H9 (cell line): ENCODE results near the gene KCNK16. TPM values are rescaled to one million over a fixed set of nuclear protein-coding genes. Genes with fewer than 3 reads are reported as not detected.

Experiments used
- DNase-seq: peaks from one replicate; pipeline ENCODE4 v3.0.0-alpha.2; 2017
- H2AFZ ChIP-seq: one replicate; pipeline ENCODE4 v1.6.1; 2013; ENCODE audit warnings: mild to moderate bottlenecking, low read length, control low read depth, moderate library complexity
- H2AK5ac ChIP-seq: 2 replicates; pipeline ENCODE4 v1.6.1; 2013; ENCODE audit warnings: low read length, control low read depth, mixed read lengths; ENCODE audit not compliant: insufficient read length
- H2BK120ac ChIP-seq: one replicate; pipeline ENCODE4 v1.6.1; 2013; ENCODE audit warnings: low read depth, mild to moderate bottlenecking, low read length, control low read depth, inconsistent platforms; ENCODE audit not compliant: poor library complexity, severe bottlenecking
- H2BK12ac ChIP-seq: 2 replicates; pipeline ENCODE4 v1.6.1; 2013; ENCODE audit warnings: low read length, control low read depth, mixed read lengths, low read depth; ENCODE audit not compliant: insufficient read length
- H2BK15ac ChIP-seq: 2 replicates; pipeline ENCODE4 v1.6.1; 2013; ENCODE audit warnings: low read depth, low read length, control low read depth
- H2BK20ac ChIP-seq: one replicate; pipeline ENCODE4 v1.6.1; 2013; ENCODE audit warnings: low read depth, mild to moderate bottlenecking, low read length, control low read depth, inconsistent platforms; ENCODE audit not compliant: poor library complexity, severe bottlenecking
- H2BK5ac ChIP-seq: 2 replicates; pipeline ENCODE4 v1.6.1; 2013; ENCODE audit warnings: low read length, control low read depth, mixed read lengths; ENCODE audit not compliant: insufficient read length
- H3K14ac ChIP-seq: 2 replicates; pipeline ENCODE4 v1.6.1; 2013; ENCODE audit warnings: low read length, control low read depth; ENCODE audit not compliant: insufficient read depth
- H3K18ac ChIP-seq: 2 replicates; pipeline ENCODE4 v1.6.1; 2013; ENCODE audit warnings: low read depth, mild to moderate bottlenecking, mixed read lengths, low read length, control low read depth; ENCODE audit not compliant: insufficient read length
- H3K23ac ChIP-seq: 2 replicates; pipeline ENCODE4 v1.6.1; 2013; ENCODE audit warnings: low read length, control low read depth, mixed read lengths, low read depth; ENCODE audit not compliant: insufficient read length
- H3K23me2 ChIP-seq: 2 replicates; pipeline ENCODE4 v1.6.1; 2013; ENCODE audit warnings: low read depth, mild to moderate bottlenecking, mixed read lengths, low read length, control low read depth; ENCODE audit not compliant: insufficient read length, poor library complexity, severe bottlenecking
- H3K27ac ChIP-seq: 2 replicates; pipeline ENCODE4 v1.5.1; 2013; ENCODE audit warnings: low read length, control low read depth, mixed read lengths, low read depth; ENCODE audit not compliant: insufficient read length
- H3K27me3 ChIP-seq: 2 replicates; pipeline ENCODE4 v1.6.1; 2013; ENCODE audit warnings: low read length, control low read depth, inconsistent platforms; ENCODE audit not compliant: insufficient read depth
- H3K4ac ChIP-seq: 2 replicates; pipeline ENCODE4 v1.6.1; 2013; ENCODE audit warnings: low read depth, mild to moderate bottlenecking, control low read depth, inconsistent platforms, low read length, moderate library complexity
- H3K4me1 ChIP-seq: 2 replicates; pipeline ENCODE4 v1.6.1; 2013; ENCODE audit warnings: low read length, control low read depth, inconsistent platforms; ENCODE audit not compliant: insufficient read depth
- H3K4me2 ChIP-seq: 2 replicates; pipeline ENCODE4 v1.6.1; 2013; ENCODE audit warnings: low read length, control low read depth, mixed read lengths; ENCODE audit not compliant: insufficient read length, insufficient read depth
- H3K56ac ChIP-seq: 2 replicates; pipeline ENCODE4 v1.6.1; 2013; ENCODE audit warnings: low read depth, mild to moderate bottlenecking, mixed read lengths, low read length, control low read depth; ENCODE audit not compliant: insufficient read length
- H3K79me1 ChIP-seq: 2 replicates; pipeline ENCODE4 v1.6.1; 2013; ENCODE audit warnings: low read depth, mild to moderate bottlenecking, moderate library complexity, low read length, control low read depth, inconsistent platforms; ENCODE audit not compliant: insufficient read depth, poor library complexity, severe bottlenecking
- H3K79me2 ChIP-seq: 2 replicates; pipeline ENCODE4 v1.6.1; 2013; ENCODE audit warnings: low read length, control low read depth, inconsistent platforms; ENCODE audit not compliant: insufficient read depth
- H3K9ac ChIP-seq: 2 replicates; pipeline ENCODE4 v1.6.1; 2013; ENCODE audit warnings: low read length, control low read depth, mixed read lengths; ENCODE audit not compliant: insufficient read length; ENCODE audit errors: extremely low read depth
- H3K9me3 ChIP-seq: one replicate; pipeline ENCODE4 v1.6.1; 2013; ENCODE audit warnings: low read depth, low read length, inconsistent platforms; ENCODE audit not compliant: control insufficient read depth
- H3T11ph ChIP-seq: one replicate; pipeline ENCODE4 v1.6.1; 2013; ENCODE audit warnings: mild to moderate bottlenecking, low read length, control low read depth, inconsistent platforms
- H4K20me1 ChIP-seq: one replicate; pipeline ENCODE4 v1.6.1; 2013; ENCODE audit not compliant: control insufficient read depth, insufficient read length, insufficient read depth
- H4K5ac ChIP-seq: 2 replicates; pipeline ENCODE4 v1.6.1; 2013; ENCODE audit warnings: low read depth, mild to moderate bottlenecking, mixed read lengths, low read length, control low read depth; ENCODE audit not compliant: insufficient read length
- H4K8ac ChIP-seq: replicated peaks from 2 replicates; pipeline ENCODE4 v1.6.1; 2013; ENCODE audit warnings: low read length, control low read depth, mixed read lengths, low read depth; ENCODE audit not compliant: insufficient read length
- H4K91ac ChIP-seq: 2 replicates; pipeline ENCODE4 v1.6.1; 2013; ENCODE audit warnings: low read depth, mild to moderate bottlenecking, moderate library complexity, mixed read lengths, low read length, control low read depth; ENCODE audit not compliant: insufficient read length
- H3K27ac Mint-ChIP-seq, 3 experiments: 2 replicates in 2 of 3; 3 replicates in 1 of 3; pipeline ENCODE4 v1.8.0; 2020 to 2021; ENCODE audit warnings: mixed read lengths in 3 of 3, mild to moderate bottlenecking in 1 of 3, moderate library complexity in 1 of 3
- H3K27me3 Mint-ChIP-seq: 2 replicates; pipeline ENCODE4 v1.8.0; 2021; ENCODE audit warnings: low read depth, mild to moderate bottlenecking, moderate library complexity, mixed read lengths
- H3K36me3 Mint-ChIP-seq, 3 experiments: 2 replicates in 2 of 3; 3 replicates in 1 of 3; pipeline ENCODE4 v1.8.0; 2020 to 2021; ENCODE audit warnings: low read depth in 3 of 3, mixed read lengths in 3 of 3; ENCODE audit not compliant: insufficient read depth in 1 of 3
- H3K4me1 Mint-ChIP-seq, 2 experiments: 2 replicates each; pipeline ENCODE4 v1.8.0; 2020; ENCODE audit warnings: mixed read lengths in 2 of 2
- H3K4me3 Mint-ChIP-seq, 2 experiments: 2 replicates in 1 of 2; 3 replicates in 1 of 2; pipeline ENCODE4 v1.8.0; 2020 to 2021; ENCODE audit warnings: mild to moderate bottlenecking in 2 of 2, mixed read lengths in 2 of 2, moderate library complexity in 1 of 2
- H3K9me3 Mint-ChIP-seq, 2 experiments: 2 replicates in 1 of 2; 3 replicates in 1 of 2; pipeline ENCODE4 v1.8.0; 2020; ENCODE audit warnings: mild to moderate bottlenecking in 2 of 2, mixed read lengths in 2 of 2, moderate library complexity in 1 of 2
- CTCF ChIP-seq: fragments of 200-600 bp; sonication (generic); conservative IDR thresholded peaks from 3 replicates; pipeline ENCODE4 v1.8.0; 2021; ENCODE audit warnings: antibody characterized with exemption, mild to moderate bottlenecking
- WGBS: extraction: QIAGEN DNeasy Blood & Tissue Kit; methylation state at CpG from one replicate; pipeline ENCODE4 v1.1.7; 2013; ENCODE audit warnings: missing lambda C conversion rate, low lambda C conversion rate, mixed read lengths; ENCODE audit not compliant: insufficient read length; ENCODE audit errors: extremely low coverage; 5-methylcytosine and 5-hydroxymethylcytosine counted together
- total RNA-seq: library from RNA; stranded (reverse); gene quantifications from 2 replicates; pipeline ENCODE4 v1.2.1, GENCODE V29; 2021

Gene KCNK16
- total RNA-seq, 1 experiment from 2014 or later: not detected

GRCh38 chr6:39360378-39360777 lies 37.9 kb upstream of the KCNK16 start:
- Mint-ChIP-seq H3K27ac (no peak overlapping the region), H3K4me1 (peaks cover 6 to 13% of the 10 kb centered on the region in 2 experiments), H3K4me3 (no peak overlapping the region), H3K27me3 (peaks cover 15% of the 10 kb centered on the region), H3K9me3 (no peaks in the 10 kb centered on the region), H3K36me3 (no peaks in the 10 kb centered on the region)
- no peak overlapping the region for H3K27ac ChIP-seq
- H3K4me2 ChIP-seq: no peak overlapping the region
- no peaks in the 10 kb centered on the region for H4K20me1 ChIP-seq
- H3K9me3 ChIP-seq: no peaks in the 10 kb centered on the region
- H2AK5ac ChIP-seq: no peak overlapping the region
- no peak overlapping the region for H3K9ac ChIP-seq
- H2BK5ac ChIP-seq: no peak overlapping the region
- H3K4me1 ChIP-seq: no peaks in the 10 kb centered on the region
- no peaks in the 10 kb centered on the region for H3K79me2 ChIP-seq
- H3K18ac ChIP-seq: no peak overlapping the region
- no peak overlapping the region for H3K56ac ChIP-seq
- H2BK15ac ChIP-seq: no peak overlapping the region
- no peaks in the 10 kb centered on the region for H3K23me2 ChIP-seq
- no peak for DNase-seq
- H4K8ac ChIP-seq: no peak overlapping the region
- no peak overlapping the region for H2BK12ac ChIP-seq
- H2BK20ac ChIP-seq: no peak overlapping the region
- H2AFZ ChIP-seq: no peak overlapping the region
- no peak overlapping the region for H4K91ac ChIP-seq
- WGBS: no CpG with 5 or more reads among the region's 9 CpGs
- H3K23ac ChIP-seq: no peak overlapping the region
- no peak overlapping the region for H2BK120ac ChIP-seq
- no peak overlapping the region for H3T11ph ChIP-seq
- TF ChIP-seq CTCF: no peak
- H3K27me3 ChIP-seq: no peaks in the 10 kb centered on the region
- H4K5ac ChIP-seq: no peak overlapping the region
- no peak overlapping the region for H3K14ac ChIP-seq
- no peaks in the 10 kb centered on the region for H3K79me1 ChIP-seq
- no peak overlapping the region for H3K4ac ChIP-seq
